Measurements from ENCODE around the gene NMRK2. TPM values are rescaled to one million over a fixed set of nuclear protein-coding genes. Genes with fewer than 3 reads are reported as not detected.
A peak's percentile ranks its signal among the peaks of the same experiment; 100 is the strongest.

NMRK2 gene
- total and polyA plus RNA-seq, 2 of the 13 experiments (the other 11 are each of a cell fraction or from before 2014, with no cell fraction given) = not detected

DNA sequence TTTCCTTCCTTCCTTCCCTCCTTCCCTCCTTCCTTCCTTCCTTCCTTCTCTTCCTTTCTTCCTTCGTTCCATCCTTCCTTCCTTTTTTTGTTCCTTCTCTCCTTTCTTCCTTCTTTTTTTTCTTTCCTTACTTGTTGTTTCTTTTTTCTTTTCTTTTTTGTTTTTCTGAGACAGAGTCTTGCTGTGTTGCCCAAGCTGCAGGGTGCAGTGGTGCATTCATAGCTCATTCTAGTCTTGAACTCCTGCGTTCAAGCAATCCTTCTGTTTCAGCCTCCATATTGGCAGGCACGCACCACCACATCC is 57.9 kb downstream of the NMRK2 start:
- DNase-seq (ENCODE audit: low spot score) (no peak), FAIRE-seq (no peak), ATAC-seq (no peak)
- Histone ChIP-seq H2AFZ (ENCODE audit: low read length) (peak overlapping the region; percentile 70), H3K27me3 (ENCODE audit: control insufficient read depth in 1 of 2, insufficient read depth in 2 of 2, low read length in 2 of 2) (no peaks in the 10 kb centered on the region), H4K20me1 (ENCODE audit: insufficient read depth, low read length) (no peaks in the 10 kb centered on the region), H3K9ac (ENCODE audit: insufficient read depth, low read depth, low read length) (no peak overlapping the region; the same call in 1 of the 2 replicates), H3K4me2 (ENCODE audit: low read depth, low read length) (peak overlapping the region; percentile 76), H3K79me2 (ENCODE audit: insufficient read depth, low read length) (no peaks in the 10 kb centered on the region), H3K4me3 (replicated peaks in 1 of 3; ENCODE audit: insufficient read depth in 1 of 3, low read depth in 2 of 3, low read length in 3 of 3) (0 out of 6 replicates have a peak overlapping the region, but pooled peaks of 1 of the 3 experiments have one; percentile 71), H3K27ac (ENCODE audit: extremely low read length, insufficient read depth, low read length) (no peak overlapping the region), H3K9me3 (ENCODE audit: low read length) (no peaks in the 10 kb centered on the region), H3K4me1 (ENCODE audit: insufficient read depth, low read length) (peaks cover 40% of the 10 kb centered on the region), H3K36me3 (replicated peaks in 1 of 2; ENCODE audit: control insufficient read depth in 1 of 2, insufficient read depth in 2 of 2, low read length in 2 of 2) (no peaks in the 10 kb centered on the region)
- intact Hi-C loops (cut with micrococcal nuclease; ENCODE audit: unreplicated experiment) = loop anchor here (1.0 kb wide), 1 partner anchor 63 kb away; no protein-coding TSS in a partner anchor
- ChIA-PET POLR2A (interaction anchor here (1.0 to 1.6 kb wide), 4 partner anchors 13 to 20 kb away, joined by 3 to 12 read pairs (median 3); partner anchors contain the start of gene DAPK3), CTCF (ENCODE audit: low intra/inter-chr PET ratio, low total read pairs) (no interaction called here)
- in situ Hi-C loops (cut with HindIII; ENCODE audit: extremely low pct_ligation_motif_present, low pct_unique_long_range_greater_than_20kb) = no loop called here
- WGBS (ENCODE audit: low lambda C conversion rate) = 89% methylated on average over 3 of the region's 3 CpGs
- BruUV-seq (replicated peaks) = no TSS peak
- TF ChIP-seq, protein P1, sequence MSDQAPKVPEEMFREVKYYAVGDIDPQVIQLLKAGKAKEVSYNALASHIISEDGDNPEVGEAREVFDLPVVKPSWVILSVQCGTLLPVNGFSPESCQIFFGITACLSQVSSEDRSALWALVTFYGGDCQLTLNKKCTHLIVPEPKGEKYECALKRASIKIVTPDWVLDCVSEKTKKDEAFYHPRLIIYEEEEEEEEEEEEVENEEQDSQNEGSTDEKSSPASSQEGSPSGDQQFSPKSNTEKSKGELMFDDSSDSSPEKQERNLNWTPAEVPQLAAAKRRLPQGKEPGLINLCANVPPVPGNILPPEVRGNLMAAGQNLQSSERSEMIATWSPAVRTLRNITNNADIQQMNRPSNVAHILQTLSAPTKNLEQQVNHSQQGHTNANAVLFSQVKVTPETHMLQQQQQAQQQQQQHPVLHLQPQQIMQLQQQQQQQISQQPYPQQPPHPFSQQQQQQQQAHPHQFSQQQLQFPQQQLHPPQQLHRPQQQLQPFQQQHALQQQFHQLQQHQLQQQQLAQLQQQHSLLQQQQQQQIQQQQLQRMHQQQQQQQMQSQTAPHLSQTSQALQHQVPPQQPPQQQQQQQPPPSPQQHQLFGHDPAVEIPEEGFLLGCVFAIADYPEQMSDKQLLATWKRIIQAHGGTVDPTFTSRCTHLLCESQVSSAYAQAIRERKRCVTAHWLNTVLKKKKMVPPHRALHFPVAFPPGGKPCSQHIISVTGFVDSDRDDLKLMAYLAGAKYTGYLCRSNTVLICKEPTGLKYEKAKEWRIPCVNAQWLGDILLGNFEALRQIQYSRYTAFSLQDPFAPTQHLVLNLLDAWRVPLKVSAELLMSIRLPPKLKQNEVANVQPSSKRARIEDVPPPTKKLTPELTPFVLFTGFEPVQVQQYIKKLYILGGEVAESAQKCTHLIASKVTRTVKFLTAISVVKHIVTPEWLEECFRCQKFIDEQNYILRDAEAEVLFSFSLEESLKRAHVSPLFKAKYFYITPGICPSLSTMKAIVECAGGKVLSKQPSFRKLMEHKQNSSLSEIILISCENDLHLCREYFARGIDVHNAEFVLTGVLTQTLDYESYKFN (CRISPR knock-in tag; conservative IDR thresholded peaks at IDR 0.05) = no peak
- TF ChIP-seq ZNF326 (CRISPR knock-in tag; IDR thresholded peaks at IDR 0.05; ENCODE audit: borderline replicate concordance) = no peak
- TF ChIP-seq GATA4 (IDR thresholded peaks at IDR 0.05; ENCODE audit: borderline replicate concordance, low read depth) = no peak
- TF ChIP-seq ZNF496 (CRISPR knock-in tag; IDR thresholded peaks at IDR 0.05; ENCODE audit: insufficient replicate concordance) = no peak
- TF ChIP-seq, protein P2, sequence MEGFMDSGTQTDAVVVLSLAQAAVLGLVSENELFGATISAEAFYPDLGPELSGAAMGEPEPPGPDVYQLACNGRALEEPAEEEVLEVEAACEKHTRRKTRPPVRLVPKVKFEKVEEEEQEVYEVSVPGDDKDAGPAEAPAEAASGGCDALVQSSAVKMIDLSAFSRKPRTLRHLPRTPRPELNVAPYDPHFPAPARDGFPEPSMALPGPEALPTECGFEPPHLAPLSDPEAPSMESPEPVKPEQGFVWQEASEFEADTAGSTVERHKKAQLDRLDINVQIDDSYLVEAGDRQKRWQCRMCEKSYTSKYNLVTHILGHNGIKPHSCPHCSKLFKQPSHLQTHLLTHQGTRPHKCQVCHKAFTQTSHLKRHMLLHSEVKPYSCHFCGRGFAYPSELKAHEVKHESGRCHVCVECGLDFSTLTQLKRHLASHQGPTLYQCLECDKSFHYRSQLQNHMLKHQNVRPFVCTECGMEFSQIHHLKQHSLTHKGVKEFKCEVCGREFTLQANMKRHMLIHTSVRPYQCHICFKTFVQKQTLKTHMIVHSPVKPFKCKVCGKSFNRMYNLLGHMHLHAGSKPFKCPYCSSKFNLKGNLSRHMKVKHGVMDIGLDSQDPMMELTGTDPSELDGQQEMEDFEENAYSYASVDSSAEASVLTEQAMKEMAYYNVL (CRISPR knock-in tag; IDR thresholded peaks at IDR 0.05; ENCODE audit: borderline replicate concordance) = no peak
- no peak for TF ChIP-seq SRF (IDR thresholded peaks at IDR 0.05; ENCODE audit: low read depth, low read length)
- TF ChIP-seq, protein P3, sequence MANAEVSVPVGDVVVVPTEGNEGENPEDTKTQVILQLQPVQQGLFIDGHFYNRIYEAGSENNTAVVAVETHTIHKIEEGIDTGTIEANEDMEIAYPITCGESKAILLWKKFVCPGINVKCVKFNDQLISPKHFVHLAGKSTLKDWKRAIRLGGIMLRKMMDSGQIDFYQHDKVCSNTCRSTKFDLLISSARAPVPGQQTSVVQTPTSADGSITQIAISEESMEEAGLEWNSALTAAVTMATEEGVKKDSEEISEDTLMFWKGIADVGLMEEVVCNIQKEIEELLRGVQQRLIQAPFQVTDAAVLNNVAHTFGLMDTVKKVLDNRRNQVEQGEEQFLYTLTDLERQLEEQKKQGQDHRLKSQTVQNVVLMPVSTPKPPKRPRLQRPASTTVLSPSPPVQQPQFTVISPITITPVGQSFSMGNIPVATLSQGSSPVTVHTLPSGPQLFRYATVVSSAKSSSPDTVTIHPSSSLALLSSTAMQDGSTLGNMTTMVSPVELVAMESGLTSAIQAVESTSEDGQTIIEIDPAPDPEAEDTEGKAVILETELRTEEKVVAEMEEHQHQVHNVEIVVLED (CRISPR knock-in tag; IDR thresholded peaks at IDR 0.05; ENCODE audit: borderline replicate concordance) = 0 out of 2 replicates have a peak, but pooled peaks have one; percentile 36
- TF ChIP-seq, protein P4, sequence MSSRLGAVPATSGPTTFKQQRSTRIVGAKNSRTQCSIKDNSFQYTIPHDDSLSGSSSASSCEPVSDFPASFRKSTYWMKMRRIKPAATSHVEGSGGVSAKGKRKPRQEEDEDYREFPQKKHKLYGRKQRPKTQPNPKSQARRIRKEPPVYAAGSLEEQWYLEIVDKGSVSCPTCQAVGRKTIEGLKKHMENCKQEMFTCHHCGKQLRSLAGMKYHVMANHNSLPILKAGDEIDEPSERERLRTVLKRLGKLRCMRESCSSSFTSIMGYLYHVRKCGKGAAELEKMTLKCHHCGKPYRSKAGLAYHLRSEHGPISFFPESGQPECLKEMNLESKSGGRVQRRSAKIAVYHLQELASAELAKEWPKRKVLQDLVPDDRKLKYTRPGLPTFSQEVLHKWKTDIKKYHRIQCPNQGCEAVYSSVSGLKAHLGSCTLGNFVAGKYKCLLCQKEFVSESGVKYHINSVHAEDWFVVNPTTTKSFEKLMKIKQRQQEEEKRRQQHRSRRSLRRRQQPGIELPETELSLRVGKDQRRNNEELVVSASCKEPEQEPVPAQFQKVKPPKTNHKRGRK (CRISPR knock-in tag; IDR thresholded peaks at IDR 0.05) = peak; percentile 100
- TF ChIP-seq HES4 (CRISPR knock-in tag; IDR thresholded peaks at IDR 0.05; ENCODE audit: borderline replicate concordance) = no peak
- TF ChIP-seq KLF11 (CRISPR knock-in tag; IDR thresholded peaks at IDR 0.05) = no peak
- TF ChIP-seq SAFB2 (CRISPR knock-in tag; IDR thresholded peaks at IDR 0.05; ENCODE audit: borderline replicate concordance, low read depth) = no peak
- no peak for TF ChIP-seq ZNF232 (CRISPR knock-in tag; IDR thresholded peaks at IDR 0.05; ENCODE audit: borderline replicate concordance)
